ENCODE results near the gene MT1A.

Gene MT1A

GRCh38 chr16:56632156-56632847 lies 6.2 kb upstream of the MT1A start, which contains the start of gene MT1M:
TSS of gene MT1M (plus strand) at chr16:56632659. CDS start at chr16:56632732, 73 bp downstream.
- DNase-seq = no peak

GRCh38 chr16:56632848-56633365 lies 5.6 kb upstream of the MT1A start:
- no peak for DNase-seq

- DNase-seq = no peak
Measured at GRCh38 chr16:56633535-56633934, 4.9 kb upstream of the MT1A start.

GRCh38 chr16:56634715-56635440 lies 3.6 kb upstream of the MT1A start:
- no peak for DNase-seq

GRCh38 chr16:56635441-56635967 lies 3.0 kb upstream of the MT1A start:
- no peak for DNase-seq

GRCh38 chr16:56636616-56637413 lies 1.7 kb upstream of the MT1A start:
- no peak for DNase-seq

- DNase-seq = no peak
Measured at GRCh38 chr16:56639045-56639444, 579 bp downstream of the MT1A start.

GRCh38 chr16:56640076-56640475 lies 1.6 kb downstream of the MT1A start:
- DNase-seq = no peak

- no peak for DNase-seq
Measured at GRCh38 chr16:56641166-56641565, 2.7 kb downstream of the MT1A start.

GRCh38 chr16:56643080-56643778 lies 4.8 kb downstream of the MT1A start:
- peak; percentile 68 for DNase-seq

GRCh38 chr16:56643833-56644232 lies 5.4 kb downstream of the MT1A start:
- no peak for DNase-seq

GRCh38 chr16:56645311-56645710 lies 6.8 kb downstream of the MT1A start:
- DNase-seq = no peak

- no peak for DNase-seq
Measured at GRCh38 chr16:56645838-56646237, 7.4 kb downstream of the MT1A start.

GRCh38 chr16:56647641-56648431 lies 9.4 kb downstream of the MT1A start:
- no peak for DNase-seq

- no peak for DNase-seq
Measured at GRCh38 chr16:56649271-56649670, 10.8 kb downstream of the MT1A start.

GRCh38 chr16:56649820-56650219 lies 11.4 kb downstream of the MT1A start:
- DNase-seq = no peak

- no peak for DNase-seq
Measured at GRCh38 chr16:56651586-56651985, 13.1 kb downstream of the MT1A start, which contains the start of gene MT1B. TSS of gene MT1B (plus strand) at chr16:56651886. CDS start at chr16:56651954, 68 bp downstream.

GRCh38 chr16:56652600-56652999 lies 14.1 kb downstream of the MT1A start:
- no peak for DNase-seq

GRCh38 chr16:56653218-56653617 lies 14.8 kb downstream of the MT1A start:
- DNase-seq = no peak

GRCh38 chr16:56657555-56658326 lies 19.3 kb downstream of the MT1A start, which contains the start of gene MT1F:
TSS of gene MT1F (plus strand) at chr16:56657959. CDS start at chr16:56658059, 100 bp downstream.
- peak; percentile 64 for DNase-seq
